Glomerular visceral epithelial cell (primary cell): ENCODE measurements around the gene MARCHF11.

Experiments used
- DNase-seq: peaks from one replicate; pipeline ENCODE4 v3.0.0-alpha.2; 2016; ENCODE audit errors: extremely low spot score

The MARCHF11 gene

DNA sequence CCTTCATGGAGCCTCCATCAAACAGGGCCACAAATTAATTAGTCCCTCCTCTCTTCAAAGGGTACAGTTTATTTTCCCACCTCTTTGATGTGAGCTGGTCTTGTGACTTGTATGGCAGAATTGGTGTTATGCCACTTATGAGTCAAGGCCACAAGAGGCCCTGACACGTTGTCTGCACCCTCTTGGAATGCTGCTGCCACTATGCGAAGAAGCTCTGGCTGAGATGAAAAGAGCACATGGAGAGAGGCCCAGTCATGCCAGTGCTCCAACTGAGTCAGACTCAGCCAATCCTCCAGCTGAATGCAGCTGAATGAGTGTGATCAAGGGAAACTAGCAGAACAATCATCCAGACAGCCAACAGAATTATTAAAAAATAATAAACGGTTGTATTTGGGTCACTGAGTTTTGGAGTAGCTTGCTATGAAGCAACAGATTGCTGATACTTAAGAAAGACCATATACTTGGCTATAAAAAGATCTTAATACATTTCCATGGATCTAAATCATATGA, 128.3 kb downstream of the MARCHF11 start:
- DNase-seq: peak; percentile 5

DNA sequence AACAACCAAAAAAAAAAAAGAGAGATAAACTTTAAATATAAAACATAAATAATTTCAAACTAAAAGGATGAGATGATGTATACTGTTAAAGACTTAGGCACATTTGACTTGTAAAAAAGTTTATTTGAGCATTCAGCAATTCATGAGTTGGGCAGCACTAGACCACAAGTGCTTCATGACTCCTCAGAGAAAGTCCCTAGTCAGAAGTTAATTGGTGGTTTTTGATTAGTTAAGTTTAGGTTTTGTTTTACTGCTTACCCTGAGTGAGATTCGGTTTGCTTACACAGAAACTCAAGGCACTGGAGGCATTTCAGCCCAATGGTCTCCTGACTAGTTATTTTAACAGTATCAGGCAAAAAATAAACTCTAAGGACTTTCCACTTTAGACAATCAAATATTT, 129.2 kb downstream of the MARCHF11 start:
- DNase-seq: no peak

DNA sequence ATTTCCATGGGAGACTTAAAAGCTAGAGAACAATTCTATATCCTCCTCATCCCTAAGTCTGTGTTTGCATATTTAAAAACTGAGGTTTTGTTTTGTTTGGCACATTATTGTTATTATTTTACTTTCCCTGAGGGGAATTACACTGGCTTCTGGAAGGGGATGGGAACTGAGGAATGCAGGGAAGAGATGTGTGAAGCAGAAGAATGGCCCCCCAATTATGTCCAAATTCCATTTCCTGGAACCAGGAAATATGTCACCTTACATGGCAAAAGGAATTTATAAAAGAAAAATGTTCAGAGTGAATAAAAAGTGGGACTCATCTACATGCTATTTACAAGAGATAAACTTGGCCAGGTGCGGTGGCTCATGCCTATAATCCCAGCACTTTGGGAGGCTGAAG, 129.8 kb downstream of the MARCHF11 start:
- DNase-seq: no peak

DNA sequence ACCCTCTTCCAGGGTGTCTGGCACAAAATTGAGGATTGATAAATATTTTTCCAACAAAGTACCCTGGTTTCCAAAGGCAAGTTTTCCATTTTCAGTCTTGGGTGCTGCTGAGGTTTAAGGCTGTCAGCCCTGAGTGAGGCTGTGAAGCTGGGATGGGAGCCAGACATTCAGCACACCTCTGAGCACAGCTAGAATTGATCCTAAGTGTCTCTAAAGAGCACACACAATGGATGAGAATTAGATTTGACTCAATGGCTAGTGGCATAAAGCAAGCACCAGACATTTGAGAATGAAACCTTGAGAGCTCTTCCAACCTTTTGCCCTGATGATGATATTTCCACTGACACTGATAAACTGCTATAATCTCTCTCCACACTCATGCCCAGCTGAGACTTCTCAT, 131.5 kb downstream of the MARCHF11 start:
- DNase-seq: no peak

DNA sequence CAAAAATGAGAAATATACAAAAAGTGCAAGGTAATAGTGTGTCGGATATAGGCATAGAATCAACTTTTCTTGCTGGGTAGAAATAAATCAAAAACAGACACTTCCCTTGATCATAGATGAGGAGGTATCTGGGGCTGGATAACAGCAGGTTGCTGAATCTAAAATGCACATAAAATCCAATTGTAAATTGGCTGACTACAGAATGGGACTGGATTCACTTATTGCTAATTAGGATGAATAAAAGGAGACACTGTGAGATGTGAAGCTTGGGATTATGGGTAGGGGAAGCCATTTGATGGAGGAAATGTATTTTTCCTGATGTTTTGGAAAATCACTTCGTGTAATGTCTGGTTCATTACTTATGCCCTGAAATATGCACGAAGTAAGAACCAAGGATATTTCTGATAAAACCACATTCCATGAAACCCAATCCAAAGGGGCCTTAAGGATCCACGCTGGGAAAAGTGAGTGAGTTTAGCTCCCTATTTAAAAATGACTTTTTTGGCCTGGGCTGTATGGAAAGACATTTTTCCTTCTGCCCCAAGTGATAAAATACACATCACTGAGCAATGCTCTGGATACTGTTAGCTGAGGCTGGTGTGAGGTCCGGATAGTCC, 136.1 kb downstream of the MARCHF11 start:
- no peak for DNase-seq

DNA sequence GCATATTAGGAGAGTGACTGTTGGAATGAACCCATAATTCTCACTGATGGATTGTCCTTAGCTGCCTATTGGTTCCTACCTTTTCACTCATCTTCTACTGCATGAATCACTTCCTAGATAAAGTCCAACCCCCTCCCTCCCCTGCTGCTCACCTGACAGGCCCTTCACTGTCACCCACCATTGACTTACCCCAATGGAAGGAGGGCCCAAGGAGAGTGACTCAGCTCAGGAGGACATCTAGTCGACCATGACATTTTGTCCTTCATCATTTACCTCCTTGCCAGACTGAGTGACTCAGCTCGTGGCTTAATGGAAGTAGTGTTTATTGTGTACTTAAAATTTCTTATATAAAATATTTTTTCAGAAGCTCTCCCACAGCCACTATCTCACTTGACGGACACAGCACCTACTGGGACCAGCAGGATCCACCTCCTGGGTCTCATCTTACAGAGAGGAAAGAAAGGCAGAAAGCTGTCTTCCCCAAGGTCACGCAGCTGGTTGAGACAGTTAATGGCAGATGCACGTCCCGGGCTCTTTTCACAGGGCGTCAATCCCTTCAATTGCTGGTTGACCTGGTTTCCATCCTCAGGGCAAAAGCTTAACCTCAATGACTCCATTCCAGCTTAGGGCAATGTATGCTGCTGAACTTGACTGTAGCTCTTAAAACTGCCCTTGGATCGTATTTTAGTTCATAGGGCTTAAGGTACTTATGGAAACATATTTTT, 142.3 kb downstream of the MARCHF11 start:
- DNase-seq: peak; percentile 1

DNA sequence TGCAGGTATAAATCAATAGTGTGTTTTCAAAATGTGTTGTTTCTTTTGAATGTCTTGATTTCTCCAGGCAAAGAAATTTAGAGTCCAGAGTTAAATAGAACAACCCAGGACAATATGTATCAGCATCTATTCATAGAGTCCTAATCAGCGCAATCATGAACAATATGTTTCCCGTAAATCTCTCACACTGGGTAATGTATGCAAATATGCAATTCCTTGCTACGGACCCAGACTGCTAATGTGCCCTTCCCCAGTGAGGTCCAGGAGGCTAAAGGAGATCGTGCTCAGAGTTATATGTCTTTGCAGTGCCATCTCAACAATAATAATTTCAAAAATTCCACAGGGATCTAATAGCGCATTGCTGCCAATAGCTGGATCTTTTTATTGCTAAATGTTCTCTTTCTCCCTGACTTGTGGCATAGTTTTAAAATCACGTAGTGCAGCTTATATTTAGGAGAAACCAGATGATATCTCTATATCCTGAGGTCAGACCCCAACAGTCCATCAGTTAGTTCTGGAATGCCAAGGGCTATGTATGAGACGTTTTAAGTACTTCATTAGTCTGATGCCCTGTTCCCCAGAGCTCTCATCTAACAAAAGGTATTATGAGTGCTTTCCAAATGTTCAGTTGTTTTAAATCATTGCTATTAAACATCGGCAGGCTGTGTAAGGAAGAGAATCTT, 145.1 kb downstream of the MARCHF11 start:
- no peak for DNase-seq

DNA sequence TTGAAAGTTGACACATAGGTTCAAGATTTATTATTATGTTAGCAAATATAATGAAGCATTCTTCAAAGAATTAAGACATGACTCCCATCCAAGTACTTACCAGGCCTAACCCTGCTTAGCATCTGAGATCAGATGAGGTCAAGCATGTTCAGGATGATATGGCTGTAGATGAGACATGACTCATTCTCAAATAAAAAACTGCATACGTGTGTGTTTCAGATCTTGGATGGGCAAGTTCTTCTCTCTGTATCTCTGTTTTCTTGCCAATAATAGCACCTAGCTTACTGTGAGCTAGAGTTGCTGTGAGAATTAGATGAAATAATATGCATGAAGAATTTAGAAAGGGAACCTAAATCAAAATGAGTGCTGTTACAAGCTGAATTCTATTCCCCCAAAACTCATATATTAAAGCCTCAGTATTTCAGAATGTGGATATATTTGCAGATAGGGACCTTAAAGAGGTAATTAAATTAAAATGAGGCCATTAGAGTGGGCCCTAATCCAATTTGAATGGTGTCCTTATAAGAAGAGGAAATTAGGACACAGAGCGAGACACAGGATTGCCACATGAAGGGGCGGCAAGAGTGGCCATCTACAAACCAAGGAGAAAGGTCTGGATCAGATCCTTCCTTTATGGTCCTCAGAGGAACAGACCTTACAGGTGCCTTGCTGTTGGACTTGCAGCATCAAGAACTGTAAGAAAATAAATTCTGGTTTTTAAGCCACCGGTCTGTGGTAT, 146.2 kb downstream of the MARCHF11 start:
- DNase-seq: no peak

DNA sequence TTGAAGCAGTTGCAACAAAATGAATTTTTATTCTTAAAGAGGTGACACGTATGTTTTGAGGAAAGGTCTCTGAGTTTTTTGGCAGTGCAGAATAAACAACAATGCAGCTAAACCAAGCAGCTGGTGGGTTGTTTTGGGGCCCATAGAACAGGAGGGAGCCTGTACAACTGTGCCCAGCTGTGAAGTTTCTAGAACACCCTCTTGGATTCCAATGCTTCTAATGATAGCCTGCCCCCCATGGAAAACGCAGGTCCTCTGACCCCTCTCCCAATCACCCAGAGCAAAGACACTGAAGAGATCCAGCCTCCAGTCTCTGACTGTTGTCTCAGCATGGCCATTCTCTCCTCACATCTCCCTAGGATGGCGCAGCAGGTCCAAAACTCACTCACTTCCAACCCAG, 150.9 kb downstream of the MARCHF11 start:
- no peak for DNase-seq

DNA sequence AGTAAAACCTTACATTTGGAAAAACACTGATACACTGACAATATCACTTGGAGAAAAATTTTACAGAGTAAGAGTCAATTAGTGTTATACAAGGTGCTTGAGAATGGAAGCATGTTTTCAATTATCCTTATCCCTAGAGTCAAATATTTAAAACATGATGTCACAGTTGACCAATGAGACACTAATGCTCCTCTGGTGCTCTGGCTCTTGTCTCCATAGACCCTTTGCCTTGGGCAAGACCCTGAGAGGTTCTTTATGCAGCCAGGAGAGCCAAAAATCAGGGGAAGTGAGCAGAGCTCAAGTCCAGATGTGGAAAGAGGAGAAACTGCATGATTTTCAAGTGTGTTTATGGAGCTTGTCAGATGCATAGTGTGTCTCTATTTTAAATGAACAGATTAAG, 153.9 kb downstream of the MARCHF11 start:
- no peak for DNase-seq

DNA sequence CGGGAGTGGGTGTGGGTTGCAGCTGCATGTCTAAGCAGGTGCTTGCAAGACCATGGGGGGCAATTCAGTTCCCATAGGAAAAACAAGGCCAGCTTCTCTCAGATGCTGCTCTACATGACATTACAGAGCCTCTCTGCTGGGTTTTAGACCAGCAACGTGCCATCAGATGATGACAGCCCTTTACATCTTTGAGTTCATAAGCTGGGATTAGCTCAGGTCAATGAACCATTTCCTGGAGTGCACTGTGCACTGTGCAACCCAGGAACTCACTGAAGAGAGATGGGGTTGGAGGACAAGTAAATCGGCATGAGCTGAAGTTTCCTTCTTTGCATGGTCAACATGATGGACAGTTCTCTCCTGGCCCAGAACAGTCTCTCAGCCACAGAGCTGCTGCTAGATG, 160.6 kb downstream of the MARCHF11 start:
- no peak for DNase-seq

DNA sequence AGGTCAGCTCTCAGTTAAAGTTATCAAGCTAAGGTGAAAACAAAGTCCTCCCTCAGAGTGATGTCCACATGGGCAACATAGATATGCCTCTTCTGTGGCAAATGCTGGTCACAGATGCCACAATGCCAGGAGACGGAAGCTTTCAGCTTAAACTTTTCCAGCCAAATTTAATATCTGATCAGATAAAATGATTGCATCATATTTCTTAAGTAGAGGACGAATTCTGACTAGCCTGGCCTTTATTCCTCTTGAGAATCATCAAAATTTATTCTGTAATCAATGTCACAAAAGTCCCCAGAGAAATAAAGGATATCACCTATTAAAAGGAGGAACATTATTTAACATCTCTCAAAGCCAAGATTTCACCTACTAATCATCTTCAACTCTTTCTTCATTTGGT, 161.9 kb downstream of the MARCHF11 start:
- no peak for DNase-seq
